GM18873 (cell line): ENCODE measurements around the gene SIDT2.

Source experiments
- ATAC-seq: cut with Tn5 transposase; IDR thresholded peaks from one replicate; pipeline ENCODE4 v1.9.1; 2021; ENCODE audit warnings: mild to moderate bottlenecking, moderate library complexity, moderate number of reproducible peaks; ENCODE audit not compliant: unreplicated experiment, low FRiP score

The SIDT2 gene

DNA sequence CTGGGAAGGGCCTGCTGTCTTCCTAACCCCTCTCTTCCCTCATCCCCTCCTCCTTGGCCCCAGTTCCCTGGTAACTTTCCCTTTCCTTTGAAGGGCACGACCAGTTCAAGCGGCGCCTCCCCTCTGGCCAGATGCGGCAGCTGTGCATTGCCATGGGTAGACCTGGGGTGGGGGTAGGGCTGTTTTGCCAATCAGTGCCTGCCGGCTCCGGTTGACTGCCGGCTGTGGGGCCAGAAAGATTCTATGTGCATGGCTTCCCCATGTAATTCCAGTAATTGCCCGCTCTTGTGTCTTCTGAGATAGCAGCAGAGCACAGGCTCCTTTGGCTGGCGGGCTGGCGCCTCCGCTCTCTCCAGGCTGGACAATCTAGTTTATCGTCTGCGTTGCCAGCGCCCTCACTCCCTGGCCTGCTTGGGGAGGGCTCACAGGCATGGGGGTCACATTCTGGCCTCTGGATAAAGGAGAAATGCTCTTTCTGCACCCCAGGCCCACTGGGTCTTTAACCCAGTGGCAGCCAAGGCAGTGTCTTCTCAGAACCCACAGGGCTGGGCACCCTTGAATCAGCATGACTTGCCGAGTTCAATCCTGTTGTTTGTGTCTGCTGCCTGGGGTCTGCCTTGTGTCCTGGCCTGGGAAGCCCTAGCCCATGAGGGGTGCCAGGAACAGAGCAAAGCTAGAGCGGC lies 9.4 kb downstream of the SIDT2 start:
- no peak for ATAC-seq

GRCh38 chr11:117188620-117189081 lies 10.1 kb downstream of the SIDT2 start:
- no peak for ATAC-seq

DNA sequence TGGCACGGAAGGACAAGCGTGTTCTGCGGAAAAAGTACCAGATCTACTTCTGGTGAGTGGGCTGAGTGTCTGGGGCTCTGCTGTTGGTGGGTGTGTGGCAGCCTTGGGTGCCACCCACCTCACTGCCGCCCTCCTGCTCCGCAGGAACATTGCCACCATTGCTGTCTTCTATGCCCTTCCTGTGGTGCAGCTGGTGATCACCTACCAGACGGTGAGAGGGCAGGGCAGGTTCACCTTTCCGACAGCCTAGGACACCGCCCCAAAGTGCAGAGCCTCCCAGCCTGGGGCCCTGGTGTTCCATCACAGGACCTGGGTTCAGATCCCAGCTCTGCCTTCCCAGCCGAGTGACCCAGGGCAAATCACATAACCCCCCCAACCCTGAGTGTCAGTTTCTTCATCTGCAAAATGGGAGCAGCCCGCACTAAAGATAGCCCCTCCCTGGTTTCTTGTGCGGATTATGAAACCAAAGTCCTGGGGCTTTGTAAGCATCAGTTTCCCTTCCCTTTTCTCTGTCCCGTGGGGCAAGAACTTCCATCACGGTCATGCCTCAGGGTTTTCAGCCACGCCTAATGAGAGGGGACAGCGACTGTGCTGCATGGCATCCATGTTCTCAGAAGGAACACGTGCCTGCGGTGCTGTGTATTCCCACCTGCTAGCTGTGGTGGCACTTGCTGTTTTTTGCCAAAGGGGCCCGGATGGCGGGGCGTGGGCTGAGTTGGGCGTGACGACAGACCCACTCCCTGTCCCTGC lies 10.8 kb downstream of the SIDT2 start:
- ATAC-seq, result no peak

GRCh38 chr11:117189941-117190544 lies 11.5 kb downstream of the SIDT2 start:
- no peak for ATAC-seq

GRCh38 chr11:117191680-117192400 lies 13.3 kb downstream of the SIDT2 start:
- no peak for ATAC-seq

DNA sequence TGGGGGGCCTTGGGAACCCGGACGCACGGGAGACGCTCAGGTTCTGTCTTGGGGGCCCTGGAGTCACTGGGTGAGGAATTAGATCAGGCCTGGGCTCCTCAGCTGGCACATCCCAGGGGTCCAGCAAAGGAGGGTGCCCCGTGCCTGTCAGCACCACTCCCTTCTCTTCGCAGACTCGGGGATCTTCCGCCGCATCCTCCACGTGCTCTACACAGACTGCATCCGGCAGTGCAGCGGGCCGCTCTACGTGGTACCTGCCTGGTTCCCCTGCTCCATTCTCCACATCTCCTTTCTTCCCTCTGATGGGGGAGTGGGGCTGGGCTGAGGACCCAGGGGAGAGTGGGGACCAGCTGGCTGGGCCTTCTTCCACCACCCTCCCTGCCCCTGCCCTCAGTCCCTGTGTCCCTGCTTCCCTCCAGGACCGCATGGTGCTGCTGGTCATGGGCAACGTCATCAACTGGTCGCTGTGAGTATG lies 13.9 kb downstream of the SIDT2 start:
- ATAC-seq, result no peak

DNA sequence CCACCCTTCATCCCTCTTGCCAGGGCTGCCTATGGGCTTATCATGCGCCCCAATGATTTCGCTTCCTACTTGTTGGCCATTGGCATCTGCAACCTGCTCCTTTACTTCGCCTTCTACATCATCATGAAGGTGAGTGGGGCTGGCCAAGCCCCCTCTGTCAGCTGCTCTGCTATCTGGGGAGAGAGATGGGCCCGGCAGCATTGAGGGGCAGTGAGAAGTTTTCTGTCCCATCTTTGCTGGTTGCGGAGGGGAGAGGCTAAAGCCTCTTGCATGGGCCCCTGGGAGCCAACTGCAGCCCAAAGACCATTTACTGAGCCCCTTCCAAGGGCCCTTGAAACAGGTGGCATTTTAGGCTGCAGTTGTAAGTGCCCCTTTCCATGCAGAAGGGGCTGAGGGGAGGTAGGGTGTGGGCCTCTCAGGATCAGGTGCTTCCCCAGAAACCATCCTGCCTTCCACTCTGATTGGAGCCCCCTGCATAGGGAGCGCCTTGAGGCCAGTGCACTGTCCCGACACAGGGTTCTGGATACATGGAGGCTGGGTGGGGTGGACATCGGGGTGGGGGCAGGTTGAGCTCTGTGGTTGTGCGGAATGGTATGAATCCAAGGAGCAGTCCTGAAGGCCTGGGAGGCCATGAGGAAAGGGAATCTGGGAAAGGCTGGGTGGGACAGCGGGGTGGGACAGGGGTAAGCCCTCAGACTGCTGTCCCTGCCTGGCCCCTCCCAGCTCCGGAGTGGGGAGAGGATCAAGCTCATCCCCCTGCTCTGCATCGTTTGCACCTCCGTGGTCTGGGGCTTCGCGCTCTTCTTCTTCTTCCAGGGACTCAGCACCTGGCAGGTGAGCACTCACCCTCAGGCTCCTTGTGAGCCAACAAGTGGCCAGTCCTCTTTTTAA lies 14.8 kb downstream of the SIDT2 start:
- ATAC-seq, result no peak

- ATAC-seq, result no peak
These were observed 15.7 kb downstream of the SIDT2 start for GRCh38 chr11:117194267-117194666.

GRCh38 chr11:117195258-117195657 lies 16.7 kb downstream of the SIDT2 start:
- no peak for ATAC-seq

GRCh38 chr11:117195761-117196160 lies 17.2 kb downstream of the SIDT2 start:
- no peak for ATAC-seq

GRCh38 chr11:117197006-117197405 lies 18.5 kb downstream of the SIDT2 start:
- ATAC-seq, result no peak

DNA sequence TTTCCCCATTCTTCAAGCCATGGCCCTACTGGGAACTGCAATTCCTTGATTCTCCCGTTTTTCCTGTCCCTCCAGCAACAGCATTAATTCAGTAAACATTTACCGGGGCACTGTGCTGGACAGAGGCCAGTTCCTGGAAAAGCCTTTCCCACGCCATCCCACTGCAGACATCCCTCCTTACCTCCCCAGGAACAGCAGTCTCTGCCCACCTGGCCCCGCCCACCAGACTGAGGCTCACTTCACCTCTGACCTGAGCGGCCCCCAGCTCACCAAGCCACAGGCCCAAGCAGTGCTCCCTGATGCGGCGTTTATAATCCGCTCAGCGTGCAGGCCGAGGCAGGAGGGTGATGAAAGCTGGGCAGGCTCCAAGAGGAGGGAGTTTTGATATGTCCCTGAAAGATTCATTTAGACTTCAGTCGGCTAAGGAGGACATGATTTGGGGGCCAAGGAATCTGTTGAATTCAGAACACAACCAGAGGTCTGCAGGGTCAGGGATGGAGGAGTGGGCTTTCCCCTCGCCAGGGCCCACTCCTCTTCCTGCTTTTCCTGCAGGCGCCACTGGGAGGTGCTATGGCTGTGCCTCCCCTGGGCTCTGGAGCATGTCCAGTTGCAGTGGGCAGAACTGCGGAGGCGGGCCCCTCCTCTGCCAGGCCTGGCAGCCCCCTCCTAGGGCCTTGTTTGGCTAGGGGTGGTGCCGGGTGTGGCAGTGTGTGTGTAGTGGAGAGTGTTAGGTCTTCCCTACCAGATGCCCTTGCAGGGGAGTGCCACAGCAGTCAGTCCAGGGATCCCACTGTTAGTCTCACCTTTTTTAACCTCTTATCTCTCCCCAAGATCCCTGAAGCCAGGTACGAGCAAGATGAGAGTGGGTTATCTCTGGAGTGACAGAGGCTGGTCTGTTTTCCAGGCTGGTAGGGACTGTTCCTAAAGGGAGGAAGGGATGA lies 19.2 kb downstream of the SIDT2 start:
- no peak for ATAC-seq

DNA sequence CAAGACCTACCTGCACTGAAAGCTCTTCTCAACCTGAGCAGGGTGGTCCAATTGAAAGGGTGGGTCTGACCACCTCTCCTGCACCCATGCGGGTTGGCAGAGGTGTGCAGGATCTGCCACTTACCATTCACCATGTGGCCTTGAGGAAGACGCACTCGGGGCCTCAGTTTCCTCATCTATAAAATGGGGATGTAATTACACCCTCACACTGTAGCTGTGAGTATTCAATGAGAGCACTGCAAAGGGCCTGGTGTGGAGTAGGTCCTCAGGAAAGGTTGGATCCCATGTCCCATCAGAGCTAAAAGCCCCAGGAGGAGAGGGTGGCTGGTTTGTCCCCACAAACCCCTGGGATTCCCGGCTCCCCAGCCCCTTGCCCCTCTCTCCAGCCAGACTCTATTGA lies 20.1 kb downstream of the SIDT2 start:
- ATAC-seq, result no peak

DNA sequence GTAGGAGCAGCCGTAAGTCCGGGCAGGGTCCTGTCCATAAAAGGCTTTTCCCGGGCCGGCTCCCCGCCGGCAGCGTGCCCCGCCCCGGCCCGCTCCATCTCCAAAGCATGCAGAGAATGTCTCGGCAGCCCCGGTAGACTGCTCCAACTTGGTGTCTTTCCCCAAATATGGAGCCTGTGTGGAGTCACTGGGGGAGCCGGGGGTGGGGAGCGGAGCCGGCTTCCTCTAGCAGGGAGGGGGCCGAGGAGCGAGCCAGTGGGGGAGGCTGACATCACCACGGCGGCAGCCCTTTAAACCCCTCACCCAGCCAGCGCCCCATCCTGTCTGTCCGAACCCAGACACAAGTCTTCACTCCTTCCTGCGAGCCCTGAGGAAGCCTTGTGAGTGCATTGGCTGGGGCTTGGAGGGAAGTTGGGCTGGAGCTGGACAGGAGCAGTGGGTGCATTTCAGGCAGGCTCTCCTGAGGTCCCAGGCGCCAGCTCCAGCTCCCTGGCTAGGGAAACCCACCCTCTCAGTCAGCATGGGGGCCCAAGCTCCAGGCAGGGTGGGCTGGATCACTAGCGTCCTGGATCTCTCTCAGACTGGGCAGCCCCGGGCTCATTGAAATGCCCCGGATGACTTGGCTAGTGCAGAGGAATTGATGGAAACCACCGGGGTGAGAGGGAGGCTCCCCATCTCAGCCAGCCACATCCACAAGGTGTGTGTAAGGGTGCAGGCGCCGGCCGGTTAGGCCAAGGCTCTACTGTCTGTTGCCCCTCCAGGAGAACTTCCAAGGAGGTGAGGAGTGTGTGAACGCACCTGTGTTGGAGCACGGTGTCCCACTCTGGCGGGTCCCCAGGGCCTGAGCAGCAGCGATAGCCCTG lies 20.7 kb downstream of the SIDT2 start, which contains the start of gene TAGLN:
TAGLN (plus strand) TSS at position 318 of the 863 bp plus-strand sequence. CDS start 3,644 bp downstream, outside the sequence.
- ATAC-seq, result no peak

DNA sequence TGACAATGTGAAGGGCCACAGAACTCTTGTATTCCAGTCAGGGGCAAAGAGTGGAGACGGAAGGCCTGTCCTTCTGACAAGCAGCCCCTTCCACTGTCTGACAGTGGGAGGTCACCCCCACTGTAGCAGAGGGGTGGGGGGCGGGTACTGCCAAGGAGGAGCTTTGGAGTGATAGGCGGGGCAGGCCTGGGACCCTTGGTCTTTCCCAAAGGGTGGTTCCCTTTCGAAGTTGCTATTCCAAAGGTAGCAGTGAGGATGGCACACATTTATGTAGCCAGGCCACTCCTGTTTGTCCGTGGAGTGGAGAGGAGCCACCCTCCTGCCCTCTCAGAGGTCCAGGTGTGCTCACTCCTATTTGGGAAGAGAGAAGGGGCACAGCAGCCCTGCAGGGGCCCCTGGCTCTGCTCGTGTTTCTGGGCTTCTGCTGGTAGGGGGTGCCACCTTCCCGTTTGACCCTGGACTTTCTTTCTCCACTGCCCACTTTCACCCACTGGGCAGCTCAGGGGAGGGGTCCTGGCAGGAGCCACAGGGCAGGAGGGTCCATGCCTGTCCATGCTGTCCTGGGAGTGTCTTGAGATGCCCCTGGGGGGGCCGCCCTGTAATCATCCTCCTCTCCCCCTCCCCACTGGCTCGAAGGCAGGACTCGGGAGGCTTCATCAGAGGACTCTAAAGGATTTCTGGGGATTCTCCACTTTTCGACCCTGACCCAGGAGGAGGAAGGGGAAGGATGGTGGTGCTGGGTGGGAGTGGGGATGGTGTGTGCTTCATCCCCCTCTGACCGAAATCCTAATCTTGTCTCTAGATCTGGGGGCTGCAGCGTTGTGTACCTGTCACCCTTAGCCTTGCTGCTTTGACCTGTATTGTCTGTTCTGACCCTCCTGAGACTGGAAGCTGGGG lies 21.6 kb downstream of the SIDT2 start:
- no peak for ATAC-seq

GRCh38 chr11:117200813-117201657 lies 22.5 kb downstream of the SIDT2 start:
- no peak for ATAC-seq
